HUES64 (cell line): Measurements from ENCODE around the gene IRF8.
"Not testable (repeated sequence)": the region's sequence is repeated elsewhere in the genome, so short reads cannot be mapped to it uniquely, and the experiment has no call there.

Experiments used
- H3K27ac ChIP-seq: 2 replicates; pipeline ENCODE4 v1.7.0; 2013; ENCODE audit warnings: low read depth, low read length, inconsistent platforms
- H3K27me3 ChIP-seq: 2 replicates; pipeline ENCODE4 v1.6.1; 2013; ENCODE audit warnings: mild to moderate bottlenecking, low read length; ENCODE audit not compliant: insufficient read depth
- H3K36me3 ChIP-seq: 2 replicates; pipeline ENCODE4 v1.6.1; 2013; ENCODE audit warnings: mild to moderate bottlenecking, low read length; ENCODE audit not compliant: insufficient read depth
- H3K4me1 ChIP-seq: 2 replicates; pipeline ENCODE4 v1.6.1; 2013; ENCODE audit warnings: mild to moderate bottlenecking, low read length, moderate library complexity; ENCODE audit not compliant: insufficient read depth
- H3K4me3 ChIP-seq: 2 replicates; pipeline ENCODE4 v1.5.1; 2013; ENCODE audit warnings: mild to moderate bottlenecking, low read length, moderate library complexity
- H3K9ac ChIP-seq: 2 replicates; pipeline ENCODE4 v1.6.1; 2013; ENCODE audit warnings: mild to moderate bottlenecking, low read depth, low read length
- H3K9me3 ChIP-seq: 2 replicates; pipeline ENCODE4 v1.6.1; 2013; ENCODE audit warnings: low read depth, low read length; ENCODE audit not compliant: insufficient read depth
- WGBS: fragments of 150-250, 120-280 bp; methylation state at CpG from one replicate; pipeline ENCODE4 v1.1.7; 2013; ENCODE audit warnings: missing lambda C conversion rate; 5-methylcytosine and 5-hydroxymethylcytosine counted together

Gene IRF8

DNA sequence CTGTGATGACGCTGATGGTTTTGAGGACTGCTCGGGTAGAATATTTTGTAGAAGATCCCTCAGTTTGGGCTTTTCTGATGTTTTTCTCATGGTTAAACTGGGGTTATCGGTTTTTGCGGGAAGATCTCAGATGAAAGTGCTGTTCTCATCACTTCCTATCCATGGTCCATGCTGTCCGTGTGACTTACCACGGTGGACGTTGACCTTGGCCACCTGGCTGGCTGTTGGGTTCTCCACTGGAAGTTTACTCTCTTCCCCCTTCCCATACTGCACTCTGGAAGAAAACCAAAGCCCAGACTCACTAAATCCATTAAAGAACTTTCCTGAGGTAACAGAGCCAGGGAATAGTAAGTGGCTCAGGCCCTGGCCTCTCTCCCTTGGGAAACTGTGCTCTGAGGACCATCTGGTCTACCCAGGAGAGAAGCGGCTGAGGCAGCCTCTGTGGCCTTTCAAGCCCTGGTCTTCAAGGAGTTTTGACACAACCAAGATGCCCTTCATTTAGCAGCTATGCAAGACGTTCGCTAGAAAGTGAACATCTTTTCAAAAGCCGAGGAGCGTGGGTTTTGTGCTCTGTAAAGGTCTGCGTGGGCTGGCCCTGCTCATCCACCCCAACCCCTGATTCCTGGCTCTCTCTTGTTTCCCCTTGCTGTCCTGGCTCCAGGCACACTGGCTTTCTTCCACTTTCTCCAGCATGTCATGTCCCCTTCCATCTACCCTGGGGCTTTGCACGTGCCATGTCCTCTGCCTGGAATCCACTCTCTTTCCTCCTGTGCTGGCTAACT is 43.1 kb downstream of the IRF8 start:
- WGBS = 75% methylated on average over 14 of the region's 14 CpGs
- H3K9ac ChIP-seq = no peak overlapping the region
- no peak overlapping the region for H3K4me3 ChIP-seq
- H3K9me3 ChIP-seq = no peaks in the 10 kb centered on the region
- H3K36me3 ChIP-seq = no peaks in the 10 kb centered on the region
- H3K4me1 ChIP-seq = no peaks in the 10 kb centered on the region
- H3K27me3 ChIP-seq = peaks cover 4% of the 10 kb centered on the region; the same call in 1 of the 2 replicates
- no peak overlapping the region for H3K27ac ChIP-seq

DNA sequence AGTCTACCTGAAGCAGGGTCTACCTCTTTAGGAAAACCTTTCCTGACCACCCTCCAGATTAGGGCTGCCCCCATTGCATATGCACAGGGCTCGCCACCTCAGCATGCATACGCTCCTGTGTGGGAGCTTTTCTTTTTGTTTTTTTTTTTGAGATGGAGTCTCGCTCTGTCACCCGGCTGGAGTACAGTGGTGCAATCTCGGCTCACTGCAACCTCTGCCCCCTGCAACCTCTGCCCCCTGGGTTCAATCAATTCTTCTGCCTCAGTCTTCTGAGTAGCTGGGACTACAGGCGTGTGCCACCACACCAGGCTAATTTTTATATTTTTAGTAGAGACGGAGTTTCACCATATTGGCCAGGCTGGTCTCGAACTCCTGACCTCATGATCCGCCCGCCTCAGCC is 43.7 kb downstream of the IRF8 start:
- not testable (repeated sequence) for H3K36me3 ChIP-seq, H3K9ac ChIP-seq, H3K27me3 ChIP-seq, H3K9me3 ChIP-seq, H3K4me1 ChIP-seq, H3K4me3 ChIP-seq, H3K27ac ChIP-seq
- 88% methylated on average over 10 of the region's 10 CpGs for WGBS

DNA sequence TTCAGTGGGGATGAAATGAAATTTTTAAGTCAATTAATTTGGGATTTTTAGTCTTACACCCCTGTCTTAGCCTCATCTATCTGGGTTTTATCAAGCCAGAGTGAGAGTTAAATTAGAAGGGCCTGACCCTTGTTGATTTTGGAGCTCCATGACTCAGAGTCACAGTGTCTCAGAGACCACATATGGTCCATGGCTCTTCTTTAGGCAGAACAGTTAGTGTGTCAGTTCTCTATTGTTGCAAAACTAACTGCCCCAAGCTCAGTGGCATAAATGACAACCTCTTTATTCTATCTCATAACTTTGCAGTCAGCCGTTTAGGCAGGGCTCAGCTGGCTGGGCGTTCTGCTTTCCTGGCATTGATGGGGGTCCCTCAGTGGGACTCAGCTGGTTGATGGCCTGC is 44.7 kb downstream of the IRF8 start:
- no peak overlapping the region for H3K4me3 ChIP-seq
- no peak overlapping the region for H3K27ac ChIP-seq

DNA sequence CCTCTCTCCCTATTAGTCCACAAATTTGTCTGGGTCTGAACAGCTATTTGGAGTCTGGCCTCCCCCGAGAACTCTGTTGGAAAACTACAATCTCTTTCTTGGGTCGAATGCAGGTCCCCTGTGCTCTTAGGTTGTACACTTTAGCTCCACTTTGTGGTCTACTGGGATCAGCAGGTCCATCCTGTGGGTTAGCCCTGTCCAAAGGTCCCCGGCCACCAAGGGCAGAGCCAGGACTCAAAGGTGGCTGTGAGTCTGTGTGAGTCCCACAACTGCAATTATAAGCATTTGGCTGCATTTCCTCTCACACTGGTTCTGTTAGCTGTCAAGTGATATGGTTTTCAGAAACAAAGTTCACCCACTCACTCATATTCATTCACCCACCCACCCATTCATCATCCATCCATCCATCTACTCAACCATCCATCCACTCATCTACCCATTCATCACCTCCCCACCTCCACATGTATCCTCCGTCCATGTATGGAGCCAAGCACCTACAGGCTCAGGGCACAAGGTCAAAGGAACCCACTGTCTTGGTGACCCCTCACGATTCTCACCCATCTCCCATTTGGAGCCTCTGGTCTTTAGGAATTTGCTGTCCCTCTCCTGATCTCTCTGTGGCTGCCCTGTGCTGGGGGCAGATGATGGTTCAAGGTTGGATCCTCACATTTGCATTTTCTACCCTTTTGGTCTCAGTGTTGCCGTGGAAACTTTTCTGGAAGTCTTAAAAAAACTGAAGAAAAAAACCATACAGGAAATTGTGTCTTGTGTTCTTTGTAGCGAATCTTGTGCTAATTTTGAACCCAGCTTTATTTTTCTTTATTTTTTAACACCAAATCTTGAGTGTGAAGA is 45.8 kb downstream of the IRF8 start:
- H3K27me3 ChIP-seq = peaks cover 4% of the 10 kb centered on the region; the same call in 1 of the 2 replicates

More for the DNA sequence above, 44.7 kb downstream of the IRF8 start:
- H3K4me1 ChIP-seq = no peaks in the 10 kb centered on the region
- H3K36me3 ChIP-seq = no peaks in the 10 kb centered on the region
- H3K9ac ChIP-seq = no peak overlapping the region
- H3K9me3 ChIP-seq = no peaks in the 10 kb centered on the region
- WGBS = 85% methylated on average over 2 of the region's 2 CpGs
- H3K27me3 ChIP-seq = peaks cover 4% of the 10 kb centered on the region; the same call in 1 of the 2 replicates

DNA sequence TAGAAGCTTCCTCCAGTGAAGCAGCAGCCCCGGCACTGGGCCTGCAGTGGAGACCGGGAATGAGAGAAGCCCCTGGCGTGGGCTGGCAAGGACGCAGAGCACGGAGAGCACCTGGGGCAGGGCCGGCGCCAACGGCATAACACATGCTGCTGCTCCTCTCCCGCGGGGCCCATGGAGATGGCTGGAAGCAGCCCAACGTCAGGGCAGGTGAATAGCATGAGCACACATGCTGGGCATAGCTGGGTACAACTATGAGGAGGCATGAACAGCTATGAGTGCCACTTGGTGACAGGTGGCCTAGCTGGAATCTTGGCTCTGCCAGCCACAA is 46.4 kb downstream of the IRF8 start:
- Histone ChIP-seq H3K4me1 (no peaks in the 10 kb centered on the region), H3K4me3 (no peak overlapping the region), H3K36me3 (no peaks in the 10 kb centered on the region), H3K27ac (no peak overlapping the region), H3K27me3 (peaks cover 4% of the 10 kb centered on the region; the same call in 1 of the 2 replicates), H3K9ac (no peak overlapping the region), H3K9me3 (no peaks in the 10 kb centered on the region)
- 90% methylated on average over 11 of the region's 11 CpGs for WGBS

More for the DNA sequence above, 45.8 kb downstream of the IRF8 start:
- Histone ChIP-seq H3K4me1 (no peaks in the 10 kb centered on the region), H3K4me3 (no peak overlapping the region), H3K36me3 (no peaks in the 10 kb centered on the region), H3K27ac (no peak overlapping the region), H3K9me3 (no peaks in the 10 kb centered on the region), H3K9ac (no peak overlapping the region)
- WGBS = 90% methylated on average over 7 of the region's 7 CpGs

DNA sequence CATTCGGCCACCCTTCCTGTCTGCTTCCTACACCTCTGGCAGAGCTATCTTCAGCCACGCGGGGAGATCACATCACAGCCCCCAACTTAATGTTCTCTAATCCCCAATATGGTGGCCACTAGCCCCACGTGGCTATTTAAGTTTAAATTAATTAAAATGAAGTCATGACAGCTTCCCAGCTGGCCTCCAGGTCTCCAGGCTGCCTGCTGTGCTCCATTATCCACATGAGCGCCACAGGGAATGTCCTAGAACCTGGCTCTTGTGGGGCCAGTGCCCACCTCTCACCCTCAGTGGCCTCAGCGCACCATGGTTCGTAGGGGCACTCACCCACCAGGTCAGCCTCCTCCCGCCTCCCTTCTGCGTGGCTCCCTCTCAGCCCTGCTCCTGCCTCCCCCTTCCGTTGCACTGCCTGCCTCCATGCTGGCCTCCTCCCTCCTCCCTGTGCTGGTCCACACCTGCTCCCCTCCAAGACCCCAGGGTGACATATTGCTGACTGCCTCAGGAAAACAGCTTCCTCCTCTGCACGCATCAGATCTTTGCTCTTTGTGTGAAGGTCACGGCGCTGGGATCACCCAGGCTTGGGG is 47.7 kb downstream of the IRF8 start:
- H3K4me1 ChIP-seq = no peaks in the 10 kb centered on the region
- peaks cover 4% of the 10 kb centered on the region; the same call in 1 of the 2 replicates for H3K27me3 ChIP-seq
- WGBS = 81% methylated on average over 13 of the region's 13 CpGs

DNA sequence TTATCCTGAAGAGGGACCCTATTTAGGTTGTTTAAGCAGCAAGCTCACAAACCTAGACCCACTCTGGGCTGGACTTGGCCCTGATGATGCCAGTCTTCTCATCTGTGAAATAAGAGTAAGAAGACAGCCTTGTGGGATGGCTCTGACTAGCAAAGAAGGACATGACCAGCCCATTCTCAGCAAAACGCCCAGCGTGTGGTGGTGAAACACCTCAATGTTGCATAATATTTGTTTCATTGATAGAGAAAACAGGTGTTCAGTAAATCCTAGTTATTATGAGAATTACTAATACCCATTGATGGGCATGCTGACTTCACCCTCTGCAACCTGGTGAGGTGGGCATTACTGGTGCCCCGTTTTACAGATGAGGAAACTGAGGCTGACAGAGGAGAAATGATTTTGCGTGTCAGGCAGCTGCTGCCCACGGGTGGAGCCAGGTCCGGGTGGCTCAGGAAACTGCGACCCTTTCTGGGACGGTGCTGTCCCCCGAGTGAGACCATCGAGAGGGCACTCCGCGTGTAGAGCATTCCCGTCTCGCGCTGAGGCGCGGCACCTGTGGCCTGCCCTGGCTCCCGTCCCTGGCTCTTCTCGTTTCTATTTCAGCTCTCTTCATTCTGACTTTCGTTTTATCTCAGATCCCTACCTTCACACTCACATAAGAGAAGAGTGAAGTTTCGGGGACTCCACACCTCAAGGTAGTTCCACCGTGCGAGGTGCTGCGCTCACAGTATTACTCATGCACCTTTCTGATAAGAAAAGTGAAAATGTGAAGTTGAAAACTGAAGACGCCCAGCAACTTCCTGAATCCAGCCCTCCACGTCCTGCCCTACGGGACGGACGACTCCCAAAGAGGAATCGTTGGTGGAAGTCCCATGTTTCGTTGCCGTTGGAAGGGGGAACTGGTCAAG is 48.5 kb downstream of the IRF8 start:
- H3K9ac ChIP-seq = no peak overlapping the region
- WGBS = 95% methylated on average over 32 of the region's 32 CpGs
- H3K4me3 ChIP-seq = no peak overlapping the region

More for the DNA sequence above, 47.7 kb downstream of the IRF8 start:
- Histone ChIP-seq H3K4me3 (no peak overlapping the region), H3K36me3 (no peaks in the 10 kb centered on the region), H3K27ac (no peak overlapping the region), H3K9me3 (no peaks in the 10 kb centered on the region), H3K9ac (no peak overlapping the region)

DNA sequence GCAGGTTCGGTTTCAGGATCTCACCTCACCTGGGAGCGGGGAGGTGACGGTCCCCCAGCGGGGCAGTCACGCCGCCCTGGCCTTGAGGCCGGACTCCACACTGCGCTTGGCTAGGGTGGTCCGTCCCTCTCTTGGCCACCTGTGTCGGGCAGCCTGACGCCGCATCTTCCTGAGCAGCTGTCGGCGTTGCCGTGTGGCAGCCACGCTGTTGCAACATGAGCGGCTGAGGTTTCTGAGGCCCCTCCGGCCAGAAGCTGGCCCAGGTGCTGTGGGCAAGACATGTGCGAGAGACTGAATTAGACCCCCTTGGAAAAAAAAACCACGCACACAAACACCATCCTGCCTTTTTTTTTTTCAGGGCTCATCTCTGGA is 49.2 kb downstream of the IRF8 start:
- no peaks in the 10 kb centered on the region for H3K4me1 ChIP-seq
- no peak overlapping the region for H3K4me3 ChIP-seq
- no peaks in the 10 kb centered on the region for H3K36me3 ChIP-seq
- no peak overlapping the region for H3K27ac ChIP-seq
- WGBS = 95% methylated on average over 20 of the region's 20 CpGs
- peaks cover 4% of the 10 kb centered on the region; the same call in 1 of the 2 replicates for H3K27me3 ChIP-seq
- H3K9me3 ChIP-seq = no peaks in the 10 kb centered on the region
- no peak overlapping the region for H3K9ac ChIP-seq

More for the DNA sequence above, 48.5 kb downstream of the IRF8 start:
- H3K27ac ChIP-seq = no peak overlapping the region
- peaks cover 4% of the 10 kb centered on the region; the same call in 1 of the 2 replicates for H3K27me3 ChIP-seq
- H3K9me3 ChIP-seq = no peaks in the 10 kb centered on the region
- H3K4me1 ChIP-seq = no peaks in the 10 kb centered on the region
- H3K36me3 ChIP-seq = no peaks in the 10 kb centered on the region

DNA sequence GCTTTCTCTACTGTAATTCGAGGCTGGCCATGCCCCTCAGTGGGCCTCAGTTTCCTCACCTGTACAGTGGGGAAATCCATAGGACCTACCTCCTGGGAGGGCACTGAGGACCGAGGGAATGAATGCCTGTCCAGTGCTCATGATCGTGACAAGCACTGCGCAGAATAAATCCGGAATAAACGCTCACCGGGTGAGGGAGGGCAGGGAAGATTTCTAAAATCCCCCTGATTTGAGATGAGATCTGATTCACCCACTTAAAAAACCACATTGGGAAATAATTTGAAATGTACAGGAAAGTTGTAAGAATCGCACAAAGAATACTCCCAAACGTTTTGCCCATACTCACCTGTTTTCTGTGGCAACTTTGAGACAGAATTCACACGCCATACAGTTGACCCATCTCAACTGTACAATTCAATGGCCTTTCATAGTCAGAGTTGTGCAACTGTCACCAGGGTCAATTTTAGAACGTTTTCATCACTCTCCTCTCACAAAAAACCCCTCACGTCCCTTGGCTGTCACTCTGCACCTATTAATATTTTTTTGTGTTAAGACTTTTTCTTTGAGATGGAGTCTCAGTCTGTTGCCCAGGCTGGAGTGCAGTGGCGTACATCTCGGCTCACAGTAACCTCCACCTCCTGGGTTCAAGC is 49.8 kb downstream of the IRF8 start:
- Histone ChIP-seq H3K36me3 (no peaks in the 10 kb centered on the region), H3K9me3 (no peaks in the 10 kb centered on the region), H3K27ac (no peak overlapping the region), H3K27me3 (peaks cover 4% of the 10 kb centered on the region; the same call in 1 of the 2 replicates), H3K4me1 (no peaks in the 10 kb centered on the region), H3K9ac (no peak overlapping the region), H3K4me3 (no peak overlapping the region)
- 90% methylated on average over 13 of the region's 14 CpGs for WGBS
